IPS-20b (cell line): Measurements from ENCODE around the gene TBCE.

Source experiments
- H3K27ac ChIP-seq: one replicate; pipeline ENCODE4 v1.5.1; 2013; ENCODE audit warnings: low read length
- H3K27me3 ChIP-seq: 2 replicates; pipeline ENCODE4 v1.6.1; 2013; ENCODE audit warnings: mild to moderate bottlenecking, low read length, inconsistent platforms; ENCODE audit not compliant: insufficient read depth
- H3K36me3 ChIP-seq: 2 replicates; pipeline ENCODE4 v1.6.1; 2013; ENCODE audit warnings: low read depth, mild to moderate bottlenecking, inconsistent platforms, low read length, moderate library complexity; ENCODE audit not compliant: insufficient read depth
- H3K4me1 ChIP-seq: 2 replicates; pipeline ENCODE4 v1.6.1; 2013; ENCODE audit warnings: mild to moderate bottlenecking, control low read depth, inconsistent platforms, low read length, moderate library complexity; ENCODE audit not compliant: insufficient read depth
- H3K4me3 ChIP-seq: 2 replicates; pipeline ENCODE4 v1.5.1; 2013; ENCODE audit warnings: mild to moderate bottlenecking, low read length, inconsistent platforms
- H3K9ac ChIP-seq: 2 replicates; pipeline ENCODE4 v1.6.1; 2013; ENCODE audit warnings: low read depth, mild to moderate bottlenecking, inconsistent platforms, low read length, moderate library complexity
- H3K9me3 ChIP-seq: 2 replicates; pipeline ENCODE4 v1.6.1; 2013; ENCODE audit warnings: mild to moderate bottlenecking, low read depth, low read length, inconsistent platforms; ENCODE audit not compliant: insufficient read depth

The TBCE gene

DNA sequence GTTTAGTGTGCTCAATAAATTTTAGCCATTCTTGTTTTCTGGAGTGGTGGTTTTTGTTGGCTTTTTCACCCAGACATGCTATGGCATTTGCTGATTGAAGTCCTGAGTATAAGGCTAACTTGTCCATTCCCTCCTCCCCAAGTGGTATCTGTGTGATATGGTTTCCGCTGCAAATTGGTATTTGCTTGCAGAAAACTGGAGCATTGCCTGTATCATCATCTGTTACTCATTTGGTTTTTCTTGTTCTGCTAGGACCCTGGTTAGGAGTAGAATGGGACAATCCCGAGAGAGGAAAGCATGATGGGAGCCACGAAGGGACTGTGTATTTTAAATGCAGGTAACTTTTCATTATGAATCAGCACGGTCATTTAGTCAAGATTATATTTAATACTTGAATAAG is 34.0 kb downstream of the TBCE start:
- Histone ChIP-seq H3K9ac (no peak overlapping the region), H3K9me3 (no peaks in the 10 kb centered on the region), H3K4me1 (no peaks in the 10 kb centered on the region), H3K27me3 (no peaks in the 10 kb centered on the region), H3K4me3 (no peak overlapping the region), H3K36me3 (peaks cover 3% of the 10 kb centered on the region; the same call in 1 of the 2 replicates), H3K27ac (no peak overlapping the region)

DNA sequence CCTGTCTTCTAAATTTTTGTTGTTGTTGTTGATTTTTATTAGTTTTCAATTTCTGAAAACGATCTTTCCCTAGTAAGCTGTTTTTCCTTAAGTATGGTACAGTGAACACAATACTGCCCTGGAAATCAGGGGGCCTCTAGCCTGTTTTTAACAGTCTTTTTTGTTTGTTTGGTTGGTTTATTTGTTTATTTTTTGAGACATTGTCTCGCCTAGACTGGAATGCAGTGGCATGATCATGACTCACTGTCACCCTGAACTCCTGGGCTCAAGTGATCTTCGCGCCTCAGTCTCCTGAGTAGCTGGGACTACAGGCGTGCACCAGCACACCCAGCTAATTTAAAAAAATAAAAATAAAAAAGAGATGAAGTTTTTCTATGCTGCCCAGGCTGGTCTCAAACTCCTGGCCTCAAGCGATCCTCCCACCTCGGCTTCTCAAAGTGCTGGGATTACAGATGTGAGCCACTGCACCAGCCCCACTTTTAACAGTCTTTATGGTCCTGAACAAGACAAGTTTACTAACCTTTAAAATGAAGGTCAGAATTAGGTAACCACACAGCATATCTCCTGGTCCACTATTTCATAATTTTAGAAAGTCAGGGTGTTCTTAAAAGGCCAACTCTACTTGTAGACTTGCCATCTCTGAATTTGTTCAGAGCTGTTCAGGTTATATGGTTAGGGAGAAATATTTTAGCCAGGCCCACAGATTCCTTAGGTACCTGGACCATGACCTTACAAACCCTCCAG is 35.4 kb downstream of the TBCE start:
- H3K27ac ChIP-seq: no peak overlapping the region
- no peaks in the 10 kb centered on the region for H3K9me3 ChIP-seq
- no peaks in the 10 kb centered on the region for H3K27me3 ChIP-seq
- H3K4me1 ChIP-seq: no peaks in the 10 kb centered on the region
- H3K9ac ChIP-seq: no peak overlapping the region
- H3K36me3 ChIP-seq: peaks cover 3% of the 10 kb centered on the region; the same call in 1 of the 2 replicates
- no peak overlapping the region for H3K4me3 ChIP-seq

DNA sequence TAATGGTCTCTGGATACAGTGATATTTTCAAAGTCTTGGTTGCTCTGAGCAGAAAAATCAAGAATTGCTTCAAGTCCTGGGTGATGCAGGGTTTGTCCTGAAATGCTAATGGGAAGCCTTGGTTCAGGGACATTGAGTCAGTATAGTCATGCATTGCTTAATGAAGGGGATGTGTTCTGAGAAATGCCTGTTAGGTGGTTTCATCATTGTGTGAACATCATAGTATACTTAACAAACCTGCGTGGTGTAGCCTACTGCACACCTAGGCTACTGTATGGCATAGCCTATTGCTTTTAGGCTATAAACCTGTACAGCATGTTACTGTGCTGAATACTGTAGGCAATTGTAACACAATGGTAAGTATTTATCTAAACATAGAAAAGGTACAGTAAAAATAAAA is 36.4 kb downstream of the TBCE start:
- H3K27me3 ChIP-seq: no peaks in the 10 kb centered on the region
- H3K4me1 ChIP-seq: no peaks in the 10 kb centered on the region
- H3K36me3 ChIP-seq: peaks cover 3% of the 10 kb centered on the region; the same call in 1 of the 2 replicates
- no peak overlapping the region for H3K9ac ChIP-seq
- H3K4me3 ChIP-seq: no peak overlapping the region
- H3K27ac ChIP-seq: no peak overlapping the region
- H3K9me3 ChIP-seq: no peaks in the 10 kb centered on the region

DNA sequence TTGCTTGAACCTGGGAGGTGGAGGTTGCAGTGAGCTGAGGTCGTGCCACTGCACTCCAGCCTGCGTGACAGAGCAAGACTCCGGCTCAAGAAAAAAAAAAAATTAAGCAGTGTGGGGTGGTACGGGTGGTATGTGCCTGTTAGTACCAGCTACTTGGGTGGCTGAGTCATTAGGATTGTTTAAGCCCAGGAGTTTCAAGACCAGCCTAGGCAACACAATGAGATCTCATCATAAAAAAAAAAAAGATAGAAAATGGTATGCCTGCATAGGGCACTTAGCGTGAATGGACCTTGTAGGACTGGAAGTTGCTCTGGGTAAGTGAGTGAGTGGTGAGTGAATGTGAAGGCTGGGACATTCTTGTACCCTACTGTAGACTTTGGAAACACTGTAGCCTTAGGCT is 37.0 kb downstream of the TBCE start:
- no peak overlapping the region for H3K9ac ChIP-seq
- H3K27ac ChIP-seq: no peak overlapping the region
- no peak overlapping the region for H3K4me3 ChIP-seq
- H3K4me1 ChIP-seq: no peaks in the 10 kb centered on the region
- H3K27me3 ChIP-seq: no peaks in the 10 kb centered on the region
- peaks cover 3% of the 10 kb centered on the region; the same call in 1 of the 2 replicates for H3K36me3 ChIP-seq
- no peaks in the 10 kb centered on the region for H3K9me3 ChIP-seq

DNA sequence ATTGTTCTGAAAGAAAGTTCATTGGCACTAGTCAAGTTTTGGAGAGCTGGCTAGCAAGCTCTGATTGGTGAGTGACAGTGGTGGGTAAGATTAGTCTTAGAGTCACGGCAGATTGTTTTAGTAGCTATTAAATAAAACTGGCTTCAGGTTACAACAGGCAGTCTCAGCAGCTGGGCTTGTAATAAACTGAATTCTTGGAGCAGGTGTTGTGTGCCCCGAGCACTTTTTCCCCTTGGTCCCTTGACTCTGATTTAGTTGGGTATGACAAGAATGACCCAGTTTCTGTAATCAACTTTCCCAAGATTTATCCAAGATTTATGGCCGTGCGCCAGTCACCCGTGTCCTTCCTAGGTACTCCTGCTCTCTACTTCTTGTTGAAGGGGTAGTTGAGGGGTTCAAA is 40.2 kb downstream of the TBCE start:
- Histone ChIP-seq H3K27ac (no peak overlapping the region), H3K4me3 (no peak overlapping the region), H3K36me3 (peaks cover 3% of the 10 kb centered on the region; the same call in 1 of the 2 replicates), H3K4me1 (no peaks in the 10 kb centered on the region), H3K9ac (no peak overlapping the region), H3K9me3 (no peaks in the 10 kb centered on the region), H3K27me3 (no peaks in the 10 kb centered on the region)

DNA sequence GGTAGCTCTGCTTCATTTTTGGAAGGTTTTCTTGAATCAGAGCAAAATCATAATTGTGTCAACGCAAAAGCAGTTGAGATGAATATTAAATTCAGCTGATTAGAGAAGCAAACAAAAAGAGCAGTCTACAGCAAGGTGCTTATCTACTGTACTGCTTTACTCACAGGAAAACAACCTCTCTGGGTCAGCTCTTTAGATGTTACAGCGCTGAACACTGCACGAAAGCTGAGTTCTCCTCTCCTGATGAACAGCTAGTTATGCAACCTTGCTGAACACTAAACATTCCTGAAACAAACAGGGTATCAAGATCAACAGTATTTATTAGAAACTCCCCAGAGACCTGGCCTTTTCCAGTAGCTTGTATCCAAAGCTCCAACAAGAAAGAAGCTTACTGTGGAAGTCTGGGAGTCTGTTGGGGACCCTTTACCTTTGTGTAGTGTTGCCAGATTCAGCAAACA is 41.3 kb downstream of the TBCE start:
- Histone ChIP-seq H3K9me3 (no peaks in the 10 kb centered on the region), H3K36me3 (no peaks in the 10 kb centered on the region), H3K27me3 (no peaks in the 10 kb centered on the region), H3K4me3 (no peak overlapping the region), H3K27ac (no peak overlapping the region), H3K9ac (no peak overlapping the region), H3K4me1 (no peaks in the 10 kb centered on the region)

DNA sequence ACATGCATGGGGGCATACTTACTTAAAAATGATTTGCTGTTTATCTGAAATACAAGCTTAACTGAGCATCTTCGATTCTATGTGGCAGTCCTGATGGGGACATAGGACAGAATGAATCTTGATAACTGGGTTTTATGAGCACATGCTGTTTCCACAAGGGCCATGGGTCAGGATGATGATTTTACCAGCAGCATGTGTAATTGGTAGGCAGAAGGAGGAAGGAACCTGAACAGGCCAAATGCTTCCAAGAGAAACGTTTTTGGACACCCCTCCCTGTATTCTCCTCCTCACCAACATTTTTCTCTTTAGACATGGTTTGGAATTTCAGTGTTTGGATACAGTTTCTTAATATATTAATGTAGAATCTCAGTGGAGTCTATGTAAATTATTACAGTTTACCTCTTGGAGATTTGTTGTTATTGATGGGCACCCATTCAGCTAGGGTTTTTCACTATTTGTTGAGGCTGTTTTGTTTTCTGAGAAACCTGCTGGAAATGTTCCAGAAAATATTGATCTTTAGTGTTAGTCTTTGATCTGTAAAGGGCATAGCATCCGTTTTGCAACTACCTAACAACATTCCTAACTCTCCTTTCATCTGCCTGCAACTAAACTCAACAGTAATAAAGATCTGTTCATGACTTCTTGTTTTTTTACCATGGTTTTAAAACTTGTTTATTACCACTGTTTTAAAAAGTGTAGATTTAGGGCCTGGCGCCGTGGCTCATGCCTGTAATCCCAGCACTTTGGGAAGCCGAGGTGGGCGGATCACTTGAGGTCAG is 42.0 kb downstream of the TBCE start:
- H3K9ac ChIP-seq: no peak overlapping the region
- no peaks in the 10 kb centered on the region for H3K4me1 ChIP-seq

DNA sequence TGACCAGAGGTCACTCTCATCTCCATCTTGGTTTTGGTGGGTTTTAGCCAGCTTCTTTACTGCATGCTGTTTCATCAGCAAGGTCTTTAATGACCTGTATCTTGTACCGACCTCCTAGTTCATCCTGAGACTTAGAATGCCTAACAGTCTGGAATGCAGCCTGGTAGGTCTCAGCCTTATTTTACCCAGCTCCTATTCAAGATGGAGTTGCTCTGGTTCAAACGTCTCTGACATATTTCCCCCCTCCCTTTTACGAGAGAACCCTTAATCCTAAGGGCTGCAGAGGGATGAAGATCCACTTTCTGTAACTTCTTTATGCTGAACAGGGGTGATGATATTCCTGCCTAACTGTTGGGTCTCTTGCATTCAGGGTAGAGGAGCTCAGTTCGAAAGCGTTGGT is 43.2 kb downstream of the TBCE start:
- H3K9me3 ChIP-seq: no peaks in the 10 kb centered on the region
- peaks cover 11% of the 10 kb centered on the region; the same call in 1 of the 2 replicates for H3K36me3 ChIP-seq
- no peak overlapping the region for H3K4me3 ChIP-seq
- H3K9ac ChIP-seq: no peak overlapping the region
- no peaks in the 10 kb centered on the region for H3K27me3 ChIP-seq
- no peak overlapping the region for H3K27ac ChIP-seq
- no peaks in the 10 kb centered on the region for H3K4me1 ChIP-seq

More for the DNA sequence above, 42.0 kb downstream of the TBCE start:
- Histone ChIP-seq H3K27ac (no peak overlapping the region), H3K36me3 (peaks cover under 1% of the 10 kb centered on the region; the same call in 1 of the 2 replicates), H3K27me3 (no peaks in the 10 kb centered on the region), H3K9me3 (no peaks in the 10 kb centered on the region), H3K4me3 (no peak overlapping the region)

DNA sequence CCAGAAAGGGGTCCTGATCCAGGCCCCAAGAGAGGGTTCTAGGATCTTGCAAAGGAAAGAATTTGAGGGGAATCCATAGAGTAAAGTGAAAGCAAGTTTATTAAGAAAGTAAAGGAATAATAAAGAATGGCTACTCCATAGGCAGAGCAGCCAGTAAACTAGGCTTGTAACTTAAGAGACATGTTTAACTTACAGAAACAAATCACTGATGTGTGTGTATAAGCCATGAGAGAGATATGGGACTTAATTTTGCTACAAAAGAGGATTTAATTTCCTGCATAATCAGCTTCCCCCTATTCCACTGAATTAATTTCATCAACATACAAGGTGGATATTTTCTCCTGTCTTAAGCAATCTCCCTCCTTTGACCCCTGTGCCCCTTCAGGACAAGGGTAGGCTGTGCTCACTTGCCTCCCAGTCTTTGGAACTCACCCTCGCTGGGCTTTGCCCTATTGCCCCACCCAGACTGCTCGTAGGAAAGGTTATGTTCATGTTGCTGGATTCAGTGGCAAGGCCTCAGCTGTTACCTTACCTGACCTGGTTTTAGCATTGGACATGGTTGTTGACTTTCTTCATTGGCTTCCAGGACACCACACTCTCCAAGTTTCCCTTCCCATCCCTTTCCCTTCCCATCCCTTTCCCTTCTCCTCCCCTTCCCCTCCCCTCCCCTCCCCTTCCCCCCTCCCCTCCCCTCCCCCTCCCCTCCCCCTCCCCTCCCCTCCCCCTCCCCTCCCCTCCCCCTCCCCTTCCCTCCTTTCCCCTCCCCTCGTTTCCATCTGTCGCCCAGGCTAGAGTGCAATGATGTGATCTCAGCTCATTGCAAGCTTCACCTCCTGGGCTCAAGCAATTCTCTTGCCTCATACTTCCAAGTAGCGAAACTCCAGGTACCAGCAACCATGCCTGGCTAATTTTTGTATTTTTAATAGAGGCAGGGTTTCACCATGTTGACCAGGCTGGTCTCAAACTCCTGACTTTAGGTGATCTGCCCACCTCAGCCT is 44.6 kb downstream of the TBCE start:
- Histone ChIP-seq H3K9me3 (no peaks in the 10 kb centered on the region), H3K4me3 (no peak overlapping the region), H3K4me1 (no peaks in the 10 kb centered on the region), H3K36me3 (peaks cover 14% of the 10 kb centered on the region; the same call in 1 of the 2 replicates), H3K9ac (no peak overlapping the region), H3K27me3 (no peaks in the 10 kb centered on the region), H3K27ac (no peak overlapping the region)

DNA sequence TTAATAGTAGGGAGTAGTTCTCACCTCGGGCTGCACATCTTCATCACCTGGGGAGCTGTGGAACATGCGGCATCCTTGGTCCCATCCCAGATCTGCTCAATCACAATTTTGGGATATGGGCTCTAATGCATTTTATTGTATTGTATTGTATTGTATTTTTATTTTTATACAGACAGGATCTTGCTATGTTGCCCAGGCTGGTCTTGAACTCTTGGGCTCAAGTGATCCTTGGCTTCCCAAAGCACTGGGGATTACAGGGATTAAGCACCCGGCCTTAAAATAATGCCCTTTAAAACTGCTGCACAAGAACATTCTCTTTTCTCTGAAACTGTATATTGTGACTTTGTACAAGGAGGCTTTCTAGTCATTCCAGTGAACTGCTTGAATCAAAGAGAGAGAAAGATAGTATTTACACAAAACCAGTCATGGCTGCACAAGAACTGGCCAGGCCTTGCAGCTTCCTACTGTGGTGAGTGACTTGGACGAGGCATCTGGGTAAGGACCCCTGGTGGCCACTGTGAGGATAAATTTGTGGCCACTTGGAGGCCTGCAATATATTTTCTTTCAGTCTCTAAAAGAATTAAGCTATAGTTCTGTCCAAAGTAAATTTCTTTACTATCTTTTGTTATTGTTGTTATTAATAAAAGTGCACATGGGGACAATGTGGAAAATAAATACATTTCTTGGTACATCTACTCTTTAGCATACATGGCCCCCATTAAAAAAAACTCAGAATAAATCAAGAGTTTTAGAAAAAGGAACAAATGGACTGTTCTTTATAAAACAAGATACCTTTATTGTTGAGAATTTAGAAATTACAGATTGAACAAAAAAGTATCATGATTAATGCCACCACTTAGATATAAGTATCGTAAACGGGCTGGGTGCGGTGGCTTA is 48.0 kb downstream of the TBCE start:
- peaks cover 14% of the 10 kb centered on the region; the same call in 1 of the 2 replicates for H3K36me3 ChIP-seq
- H3K4me1 ChIP-seq: no peaks in the 10 kb centered on the region
- H3K27ac ChIP-seq: no peak overlapping the region
- no peaks in the 10 kb centered on the region for H3K27me3 ChIP-seq
- H3K9ac ChIP-seq: no peak overlapping the region
- H3K4me3 ChIP-seq: no peak overlapping the region
- no peaks in the 10 kb centered on the region for H3K9me3 ChIP-seq
